ENCODE data around the gene NSL1.
"Not testable (repeated sequence)": the region's sequence is repeated elsewhere in the genome, so short reads cannot be mapped to it uniquely, and the experiment has no call there.

NSL1 gene

DNA sequence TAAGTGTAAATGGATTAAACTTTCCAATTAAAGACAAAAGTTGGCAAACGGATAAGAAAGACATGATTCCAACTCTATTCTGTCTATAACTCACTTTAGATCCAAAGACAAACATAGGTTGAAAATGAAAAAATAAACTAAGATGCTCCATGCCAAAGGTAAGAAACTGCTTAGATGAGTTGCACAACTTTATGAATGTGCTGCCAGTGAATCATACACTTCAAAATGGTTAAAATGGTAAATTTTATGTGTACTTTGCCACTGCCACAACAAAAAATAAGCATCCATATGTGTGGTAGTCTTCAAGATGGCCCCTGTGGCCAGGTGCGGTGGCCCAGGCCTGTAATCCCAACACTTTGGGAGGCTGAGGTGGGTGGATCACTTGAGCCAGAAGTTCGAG, 45.0 kb downstream of the NSL1 start:
- no peak for DNase-seq

GRCh38 chr1:212745303-212745702, 46.3 kb downstream of the NSL1 start:
- DNase-seq = no peak

DNA sequence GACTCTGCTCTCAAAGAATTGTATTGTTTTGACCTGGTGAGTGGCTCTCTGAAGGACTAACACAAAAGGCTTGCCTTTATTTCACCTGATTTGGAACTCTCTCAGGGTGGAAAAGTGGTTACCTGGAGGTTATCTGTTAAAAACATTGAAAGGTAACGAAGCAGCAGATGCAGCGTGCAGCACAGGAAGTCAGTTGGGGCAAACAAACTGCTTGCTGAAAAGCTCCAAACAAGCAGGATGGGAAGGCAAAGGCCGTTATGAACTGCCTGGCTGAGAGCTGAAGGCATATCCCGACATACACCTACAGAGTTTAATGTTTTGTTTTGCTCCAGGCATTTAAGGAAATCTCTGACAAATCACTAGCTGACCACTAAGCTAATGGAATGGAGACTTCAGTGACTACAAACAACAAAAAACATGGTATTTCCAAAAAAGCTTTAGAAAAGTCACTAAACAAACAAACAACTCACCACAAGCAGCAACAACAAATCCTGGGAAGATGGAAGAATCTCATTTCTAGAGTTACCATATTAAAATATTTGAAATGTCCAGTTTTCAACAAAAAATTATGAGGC, 47.6 kb downstream of the NSL1 start:
- DNase-seq = no peak

DNA sequence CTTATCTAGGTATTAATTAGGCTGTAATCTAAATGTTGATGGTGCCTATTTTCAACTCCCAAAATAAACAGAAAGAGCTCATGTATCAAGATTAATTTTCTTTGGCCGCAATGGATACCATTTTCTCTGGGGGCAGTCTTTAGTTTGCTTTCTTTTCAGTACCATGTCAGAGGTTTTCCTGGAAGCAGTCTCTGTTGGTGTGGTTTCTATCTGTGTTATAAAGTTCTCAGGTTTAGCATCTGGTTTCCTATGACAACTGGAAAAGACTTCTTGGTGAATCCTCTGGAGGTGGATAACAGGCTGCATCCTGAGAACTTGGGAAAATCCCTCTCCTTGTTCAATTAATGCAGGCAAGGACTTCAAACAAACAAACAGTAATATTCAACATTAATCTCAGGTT, 53.2 kb downstream of the NSL1 start:
- no peak for DNase-seq

GRCh38 chr1:212737559-212737958, 54.0 kb downstream of the NSL1 start:
- DNase-seq = no peak

- no peak for DNase-seq
Observed at GRCh38 chr1:212733109-212733508, 58.5 kb downstream of the NSL1 start.

DNA sequence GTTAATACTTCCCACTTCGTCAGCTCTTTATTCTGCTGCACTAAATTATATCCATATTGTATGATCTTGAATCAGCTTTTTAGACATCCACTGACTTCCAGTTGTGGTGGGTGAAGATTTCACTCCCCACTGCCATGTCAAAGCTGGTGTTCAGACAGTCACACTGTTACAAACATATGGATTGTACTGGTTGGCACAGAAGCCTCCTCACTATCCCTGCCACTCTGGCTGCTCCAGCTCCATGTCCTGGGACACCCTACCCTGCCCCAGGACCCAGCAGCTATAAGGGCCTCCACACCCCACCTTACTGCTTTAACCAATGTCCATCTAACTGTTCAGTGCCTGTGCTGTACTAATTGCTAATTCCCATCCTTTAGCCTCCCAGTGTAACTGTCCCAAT, 59.9 kb downstream of the NSL1 start:
- no peak for DNase-seq

- no peak for DNase-seq
Observed at GRCh38 chr1:212728606-212729005, 63.0 kb downstream of the NSL1 start.

DNA sequence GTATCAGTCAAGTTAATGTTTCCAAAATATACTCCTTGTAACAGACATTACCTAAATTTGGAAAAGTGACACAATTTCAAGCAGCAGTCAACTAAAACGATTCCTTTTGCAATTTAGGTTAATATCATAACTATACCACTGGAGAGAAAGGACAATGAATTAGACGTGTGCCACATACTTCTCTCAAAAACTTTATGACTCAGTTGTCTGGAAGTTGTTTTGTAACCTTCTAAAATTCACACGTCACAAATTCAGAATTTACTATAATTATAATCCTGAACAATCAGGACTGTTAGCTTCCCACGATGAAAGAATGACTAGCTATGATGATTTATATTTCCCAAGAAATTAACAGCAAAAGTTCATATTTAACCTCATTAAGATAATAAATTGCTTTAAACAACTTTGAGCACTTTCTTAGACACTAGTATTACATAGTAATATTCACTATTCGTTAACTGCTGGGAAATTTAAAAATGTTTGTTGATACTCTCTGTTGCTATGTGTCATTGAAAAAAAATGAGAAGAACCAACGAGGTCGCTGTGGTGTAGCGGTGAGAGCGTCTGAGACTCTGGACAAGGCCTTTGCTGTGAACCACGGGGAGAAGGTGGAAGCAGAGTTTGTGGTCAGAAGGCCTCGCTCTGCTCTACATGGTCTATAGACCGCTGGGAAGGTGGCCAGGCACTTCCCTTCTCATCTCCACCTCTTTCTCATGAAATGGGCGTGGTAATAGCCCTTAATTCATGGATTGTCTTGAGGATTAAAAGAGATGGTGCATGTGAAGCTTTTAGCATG, 64.0 kb downstream of the NSL1 start:
- peak; percentile 90 for DNase-seq

GRCh38 chr1:212724679-212725078, 66.9 kb downstream of the NSL1 start:
- DNase-seq = not testable (repeated sequence)

- no peak for DNase-seq
Observed at GRCh38 chr1:212722270-212722957, 69.2 kb downstream of the NSL1 start.

DNA sequence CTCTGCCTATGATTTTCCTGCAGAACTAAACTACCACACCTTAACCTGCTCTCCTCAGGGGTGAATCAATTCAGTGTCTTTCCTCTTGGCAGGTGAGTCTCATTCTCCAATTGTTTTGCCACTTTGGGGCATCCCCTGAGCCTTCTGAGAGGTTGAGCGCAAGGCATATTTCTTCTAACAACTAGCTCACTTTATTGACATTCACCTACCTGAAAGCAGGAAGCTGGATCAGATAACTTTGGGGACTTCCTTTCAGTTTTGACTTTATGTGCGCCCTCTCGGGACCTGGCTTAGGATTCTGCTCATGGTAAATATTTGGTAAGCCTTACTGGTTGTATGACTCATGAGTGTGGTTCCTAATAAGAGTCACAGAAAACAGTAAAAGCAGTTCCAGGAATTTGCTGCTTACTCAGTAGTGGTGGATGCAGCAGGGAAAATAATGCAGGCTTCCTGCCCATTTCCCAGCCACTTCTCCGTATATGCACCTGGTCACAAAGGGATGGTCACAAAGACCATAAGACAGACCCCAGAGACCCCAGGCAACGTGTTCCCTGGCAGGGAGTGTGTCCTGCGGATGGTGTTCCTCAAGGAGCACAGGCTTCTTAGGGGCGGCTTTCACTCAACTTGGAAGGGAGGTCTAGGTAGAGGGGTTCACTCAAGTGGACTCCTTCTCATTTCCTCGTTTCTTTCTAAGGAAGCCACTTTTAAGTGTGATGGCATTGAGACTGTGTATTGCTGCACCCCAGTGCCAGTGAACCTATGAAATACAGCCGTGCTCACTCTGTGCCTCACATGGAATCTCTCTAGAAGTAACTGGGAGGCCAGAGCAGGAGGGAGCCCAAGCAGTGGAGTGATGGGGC, 70.0 kb downstream of the NSL1 start:
- peak; percentile 87 for DNase-seq

GRCh38 chr1:212719633-212720032, 71.9 kb downstream of the NSL1 start:
- DNase-seq = no peak

DNA sequence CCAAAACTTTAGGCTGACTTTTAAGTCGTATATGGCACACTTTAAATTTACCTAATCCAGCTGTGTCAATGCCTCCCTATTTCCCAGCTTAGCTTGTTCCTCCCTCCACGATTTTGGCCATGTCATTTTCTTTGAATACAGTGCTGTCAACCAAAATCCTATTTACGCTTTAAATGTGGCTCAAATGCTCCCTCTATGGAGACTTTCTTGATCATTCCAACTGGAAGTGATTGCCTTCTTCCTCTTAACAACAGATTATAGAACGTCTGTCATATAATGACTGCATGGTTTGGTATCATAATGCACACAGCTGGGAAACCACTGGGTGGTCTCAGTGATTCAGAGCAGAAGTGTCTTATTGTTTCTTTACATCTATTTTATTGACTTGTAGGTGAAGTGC, 73.1 kb downstream of the NSL1 start:
- peak; percentile 35 for DNase-seq

DNA sequence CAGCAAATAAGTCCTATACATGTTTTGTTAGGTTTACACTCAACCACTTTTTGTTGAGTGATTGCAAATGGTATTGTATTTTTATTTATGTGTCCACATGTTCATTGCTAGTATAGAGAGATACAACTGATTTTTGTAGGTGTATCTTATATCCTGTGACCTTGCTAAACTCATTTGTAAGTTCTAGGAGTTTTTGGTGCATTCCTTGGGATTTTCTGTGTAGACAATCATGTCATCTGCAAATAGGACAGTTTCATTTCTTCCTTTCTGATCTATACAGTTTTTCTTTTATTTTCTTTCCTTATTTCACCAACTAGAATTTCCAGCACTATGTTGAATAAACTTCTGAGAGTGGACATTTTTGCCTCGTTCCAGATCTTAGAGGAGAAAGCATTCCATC, 75.4 kb downstream of the NSL1 start:
- no peak for DNase-seq

DNA sequence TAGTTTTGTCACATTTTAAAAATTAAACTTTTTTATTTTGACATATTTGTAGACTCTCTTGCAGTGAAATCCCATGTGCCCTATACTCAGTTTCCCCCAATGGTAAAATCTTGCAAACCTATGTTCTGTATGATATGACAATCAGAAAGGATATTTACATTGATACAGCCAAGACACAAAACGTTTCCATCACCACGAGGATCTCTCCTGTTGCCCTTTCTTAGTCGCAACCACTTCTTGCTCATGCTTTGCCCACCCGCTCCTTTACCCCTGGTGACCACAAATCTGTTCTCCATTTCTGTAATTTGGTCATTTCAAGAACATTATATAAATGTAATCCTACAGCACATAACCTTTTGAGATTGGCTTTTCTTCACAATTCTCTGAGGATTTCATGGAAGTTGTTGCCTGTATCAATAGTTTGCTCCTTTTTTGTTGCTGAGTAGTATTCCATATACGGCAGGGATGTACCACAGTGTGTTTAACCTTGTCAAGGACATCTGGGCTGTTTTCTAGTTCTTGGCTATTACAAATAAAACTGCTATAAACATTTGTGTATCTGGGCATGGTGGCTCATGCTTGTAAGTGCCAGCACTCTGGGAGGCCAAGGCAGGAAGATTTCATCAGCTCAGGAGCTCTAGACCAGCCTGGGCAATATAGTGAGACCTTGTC, 78.0 kb downstream of the NSL1 start:
- no peak for DNase-seq

DNA sequence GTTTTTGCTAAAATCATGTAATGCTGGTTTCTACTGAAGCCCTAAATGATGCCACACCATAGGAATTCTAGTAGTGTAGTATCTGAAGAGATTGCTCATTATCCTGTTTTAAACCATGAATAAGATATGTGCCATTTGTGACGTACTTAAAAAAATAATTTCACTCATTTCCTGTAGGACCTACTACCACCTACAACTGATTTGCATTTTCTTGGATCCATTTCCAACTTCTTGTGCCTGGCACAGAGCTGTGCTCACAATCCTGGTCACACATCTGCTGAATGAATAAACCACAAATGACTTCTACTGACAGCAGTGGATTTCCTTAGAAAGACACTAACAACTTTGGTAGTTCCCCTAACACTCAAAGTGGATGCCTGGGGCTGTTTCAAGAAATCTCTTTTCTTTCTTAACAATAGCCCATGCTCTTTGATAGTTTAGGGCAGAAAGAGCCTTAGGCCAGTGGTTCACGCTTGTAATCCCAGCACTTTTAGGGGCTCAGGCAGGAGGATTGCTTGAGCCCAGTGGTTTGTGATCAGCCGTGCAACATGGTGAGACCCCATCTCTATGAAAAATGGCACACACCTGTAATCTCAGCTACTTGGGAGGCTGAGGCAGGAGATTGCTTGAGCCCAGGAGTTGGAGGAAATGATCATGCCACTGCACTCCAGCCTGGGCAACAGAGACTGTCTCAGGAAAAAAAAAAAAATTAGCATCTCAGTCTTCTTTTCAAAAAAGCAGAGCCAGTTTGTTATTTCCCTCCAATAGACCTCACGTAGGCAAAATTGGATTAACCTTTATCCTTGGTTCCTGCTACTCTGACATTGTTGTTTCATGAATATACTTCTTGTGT, 78.9 kb downstream of the NSL1 start:
- peak; percentile 87 for DNase-seq

- DNase-seq = not testable (repeated sequence)
Observed at GRCh38 chr1:212711974-212712373, 79.6 kb downstream of the NSL1 start.

GRCh38 chr1:212710566-212710965, 81.0 kb downstream of the NSL1 start:
- no peak for DNase-seq

DNA sequence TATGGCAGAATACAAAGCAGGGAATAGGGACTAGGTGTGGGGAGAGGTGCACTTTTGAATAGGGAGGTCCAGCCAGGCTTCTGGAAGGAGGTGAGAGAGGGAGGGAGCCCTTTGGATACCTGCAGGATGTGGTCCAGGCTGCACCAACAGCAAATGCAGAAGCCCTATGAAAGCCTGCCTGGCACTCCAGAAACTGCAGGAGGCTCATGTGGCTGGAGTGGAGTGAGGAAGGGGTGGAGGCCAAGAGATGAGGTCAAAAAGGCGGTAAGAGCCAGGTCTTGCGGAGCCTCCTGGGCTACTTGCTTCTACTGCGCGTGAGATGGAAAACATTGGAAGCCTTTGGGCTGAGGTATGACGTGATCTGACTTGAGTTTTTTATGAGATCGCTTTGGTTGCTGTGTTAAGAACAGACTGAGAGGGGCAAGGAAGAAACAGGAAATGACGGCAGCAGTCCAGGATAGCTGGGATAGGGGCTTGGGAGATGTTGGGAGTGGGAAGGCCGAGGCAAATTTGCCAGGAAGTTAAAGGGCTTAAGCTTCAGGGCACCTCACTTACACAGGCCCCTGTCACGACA, 87.5 kb downstream of the NSL1 start:
- DNase-seq = no peak

DNA sequence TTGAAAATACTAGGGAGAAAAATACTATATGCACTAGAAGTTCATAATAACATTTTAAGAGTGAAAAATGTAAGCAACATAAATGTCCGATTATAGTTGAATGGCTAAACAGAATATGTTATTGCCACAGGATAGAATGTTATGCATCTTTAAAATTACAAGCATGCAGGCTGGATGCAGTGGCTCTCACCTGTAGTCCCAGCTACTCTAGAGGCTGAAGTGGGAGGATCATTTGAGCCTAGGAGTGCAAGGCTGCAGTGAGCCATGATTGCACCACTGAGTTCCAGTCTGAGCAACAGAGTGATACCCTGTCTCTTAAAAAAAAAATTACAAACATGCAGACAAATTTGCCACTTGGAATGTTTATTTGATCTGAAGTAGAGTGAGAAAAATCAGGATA, 88.9 kb downstream of the NSL1 start:
- DNase-seq = no peak

Measured in HCEC 1CT (cell line).